ENCODE results near the gene GET4. TPM values are rescaled to one million over a fixed set of nuclear protein-coding genes. Genes with fewer than 3 reads are reported as not detected.

Gene GET4
- total RNA-seq, 1 experiment from 2014 or later: 44.8 TPM

GRCh38 chr7:828793-829561 lies 47.4 kb upstream of the GET4 start:
- H3K9me3 ChIP-seq (ENCODE audit: control insufficient read depth in 1 of 2, insufficient read depth in 1 of 2, low read depth in 1 of 2, low read length in 2 of 2): no peaks in the 10 kb centered on the region
- H3K27me3 ChIP-seq (ENCODE audit: insufficient read depth, low read length): no peaks in the 10 kb centered on the region
- peaks cover 93% of the 10 kb centered on the region for H3K79me2 ChIP-seq (ENCODE audit: insufficient read depth, low read length)
- ChIA-PET RAD21 (ENCODE audit: low non-redundant PET in 1 of 2, low total read pairs in 2 of 2, uncharacterized antibody in 2 of 2, unreplicated experiment in 2 of 2) (no interaction called here), POLR2A (no interaction called here), CTCF (no interaction called here)
- ATAC-seq (no peak), DNase-seq (ENCODE audit: low read depth, low spot score) (no peak)
- peak overlapping the region; percentile 98 for H3K27ac ChIP-seq (ENCODE audit: low read depth, low read length)
- peaks cover 0 to 11% of the 10 kb centered on the region in 2 experiments; a peak in 2 of 4 replicates for H3K36me3 ChIP-seq (ENCODE audit: control insufficient read depth in 1 of 2, insufficient read depth in 2 of 2, low read length in 2 of 2)
- no peak overlapping the region for H2AFZ ChIP-seq (ENCODE audit: low read depth, low read length, poor library complexity, severe bottlenecking)
- no peaks in the 10 kb centered on the region for H4K20me1 ChIP-seq (ENCODE audit: insufficient read depth)
- peak overlapping the region; percentile 13 for H3K4me2 ChIP-seq (ENCODE audit: low read length)
- H3K9ac ChIP-seq (ENCODE audit: low read length): 0 out of 2 replicates have a peak overlapping the region, but pooled peaks have one; percentile 19
- BruUV-seq (replicated peaks): no TSS peak
- H3K4me1 ChIP-seq (ENCODE audit: control insufficient read depth in 1 of 2, insufficient read depth in 2 of 2, low read length in 2 of 2): peaks cover 45 to 57% of the 10 kb centered on the region in 2 experiments
- intact Hi-C loops (cut with micrococcal nuclease): no loop called here
- H3K9me2 ChIP-seq (ENCODE audit: insufficient read depth): no peaks in the 10 kb centered on the region
- H3K4me3 ChIP-seq (replicated peaks in 1 of 2; ENCODE audit: low read depth in 1 of 2, low read length in 2 of 2): no peak overlapping the region
- TF ChIP-seq, protein P1, sequence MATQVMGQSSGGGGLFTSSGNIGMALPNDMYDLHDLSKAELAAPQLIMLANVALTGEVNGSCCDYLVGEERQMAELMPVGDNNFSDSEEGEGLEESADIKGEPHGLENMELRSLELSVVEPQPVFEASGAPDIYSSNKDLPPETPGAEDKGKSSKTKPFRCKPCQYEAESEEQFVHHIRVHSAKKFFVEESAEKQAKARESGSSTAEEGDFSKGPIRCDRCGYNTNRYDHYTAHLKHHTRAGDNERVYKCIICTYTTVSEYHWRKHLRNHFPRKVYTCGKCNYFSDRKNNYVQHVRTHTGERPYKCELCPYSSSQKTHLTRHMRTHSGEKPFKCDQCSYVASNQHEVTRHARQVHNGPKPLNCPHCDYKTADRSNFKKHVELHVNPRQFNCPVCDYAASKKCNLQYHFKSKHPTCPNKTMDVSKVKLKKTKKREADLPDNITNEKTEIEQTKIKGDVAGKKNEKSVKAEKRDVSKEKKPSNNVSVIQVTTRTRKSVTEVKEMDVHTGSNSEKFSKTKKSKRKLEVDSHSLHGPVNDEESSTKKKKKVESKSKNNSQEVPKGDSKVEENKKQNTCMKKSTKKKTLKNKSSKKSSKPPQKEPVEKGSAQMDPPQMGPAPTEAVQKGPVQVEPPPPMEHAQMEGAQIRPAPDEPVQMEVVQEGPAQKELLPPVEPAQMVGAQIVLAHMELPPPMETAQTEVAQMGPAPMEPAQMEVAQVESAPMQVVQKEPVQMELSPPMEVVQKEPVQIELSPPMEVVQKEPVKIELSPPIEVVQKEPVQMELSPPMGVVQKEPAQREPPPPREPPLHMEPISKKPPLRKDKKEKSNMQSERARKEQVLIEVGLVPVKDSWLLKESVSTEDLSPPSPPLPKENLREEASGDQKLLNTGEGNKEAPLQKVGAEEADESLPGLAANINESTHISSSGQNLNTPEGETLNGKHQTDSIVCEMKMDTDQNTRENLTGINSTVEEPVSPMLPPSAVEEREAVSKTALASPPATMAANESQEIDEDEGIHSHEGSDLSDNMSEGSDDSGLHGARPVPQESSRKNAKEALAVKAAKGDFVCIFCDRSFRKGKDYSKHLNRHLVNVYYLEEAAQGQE (IDR thresholded peaks at IDR 0.05; ENCODE audit: low read depth): no peak
- TF ChIP-seq CTCF (IDR thresholded peaks at IDR 0.05 in 2 of 3, conservative IDR thresholded peaks at IDR 0.05 in 1 of 3; ENCODE audit: borderline replicate concordance in 1 of 3, insufficient read depth in 1 of 3, low read depth in 2 of 3, low read length in 2 of 3): no peak
- TF ChIP-seq FOSL1 (IDR thresholded peaks at IDR 0.05; ENCODE audit: low read depth): no peak
- TF ChIP-seq YY1 (IDR thresholded peaks at IDR 0.05; ENCODE audit: extremely low read depth, insufficient replicate concordance, low read depth, low read length): no peak
- no peak for TF ChIP-seq TCF7L2 (IDR thresholded peaks at IDR 0.05; ENCODE audit: borderline replicate concordance, extremely low read depth, insufficient read depth, insufficient read length)
- TF ChIP-seq ZFX (IDR thresholded peaks at IDR 0.05): no peak
- no peak for TF ChIP-seq EGR1 (IDR thresholded peaks at IDR 0.05; ENCODE audit: low read depth)
- TF ChIP-seq ZNF274 (IDR thresholded peaks at IDR 0.05; ENCODE audit: low read depth, low read length): no peak
- no peak for TF ChIP-seq JUND (IDR thresholded peaks at IDR 0.05)
- no peak for TF ChIP-seq MAX (IDR thresholded peaks at IDR 0.05)
- TF ChIP-seq POLR2A (IDR thresholded peaks at IDR 0.05; ENCODE audit: borderline replicate concordance, extremely low read depth, insufficient read depth, insufficient read length): no peak
- no peak for TF ChIP-seq ELF1 (IDR thresholded peaks at IDR 0.05; ENCODE audit: borderline replicate concordance, low read depth)
- no peak for TF ChIP-seq SRF (IDR thresholded peaks at IDR 0.05; ENCODE audit: low read depth)
- no peak for TF ChIP-seq EZH2 (IDR thresholded peaks at IDR 0.05)
